HEK293 (cell line): ENCODE data around the gene THOP1.

Source experiments
- BCL11A ChIP-seq: fragments of 450-650 bp; formaldehyde crosslinking; IDR thresholded peaks from 2 replicates; pipeline ENCODE4 v1.5.1; 2016; ENCODE audit warnings: low read depth, missing biosample characterization, missing genetic modification characterization
- EGR2 ChIP-seq: fragments of 450-650 bp; formaldehyde crosslinking; IDR thresholded peaks from 2 replicates; pipeline ENCODE4 v1.5.1; 2016; ENCODE audit warnings: low read depth, missing biosample characterization, missing genetic modification characterization
- FEZF1 ChIP-seq: fragments of 450-650 bp; formaldehyde crosslinking; IDR thresholded peaks from 2 replicates; pipeline ENCODE4 v1.5.1; 2016; ENCODE audit warnings: missing biosample characterization, missing genetic modification characterization
- GLI2 ChIP-seq: fragments of 450-650 bp; formaldehyde crosslinking; IDR thresholded peaks from 2 replicates; pipeline ENCODE4; 2017; ENCODE audit warnings: missing biosample characterization, missing genetic modification characterization, low read depth, borderline replicate concordance
- IKZF3 ChIP-seq: fragments of 450-650 bp; IDR thresholded peaks from 2 replicates; pipeline ENCODE4 v1.5.0; 2018; ENCODE audit warnings: missing biosample characterization, mild to moderate bottlenecking, missing genetic modification characterization, moderate library complexity
- KLF9 ChIP-seq: fragments of 450-650 bp; formaldehyde crosslinking; IDR thresholded peaks from 2 replicates; pipeline ENCODE4 v1.5.1; 2016; ENCODE audit warnings: missing biosample characterization, missing genetic modification characterization, low read depth
- MEIS1 ChIP-seq: sonication (generic); formaldehyde crosslinking; IDR thresholded peaks from 2 replicates; pipeline ENCODE4 v1.8.1; 2022; ENCODE audit warnings: missing genetic modification reagents, mild to moderate bottlenecking, borderline replicate concordance
- OVOL3 ChIP-seq: fragments of 450-650 bp; formaldehyde crosslinking; IDR thresholded peaks from 2 replicates; pipeline ENCODE4 v1.5.1; 2016; ENCODE audit warnings: missing biosample characterization, missing genetic modification characterization
- PRDM6 ChIP-seq: fragments of 450-650 bp; formaldehyde crosslinking; IDR thresholded peaks from 2 replicates; pipeline ENCODE4 v1.5.1; 2017; ENCODE audit warnings: missing biosample characterization, missing genetic modification characterization
- SP3 ChIP-seq: fragments of 450-650 bp; formaldehyde crosslinking; IDR thresholded peaks from 2 replicates; pipeline ENCODE4 v1.5.1; 2016; ENCODE audit warnings: missing biosample characterization, missing genetic modification characterization
- SP7 ChIP-seq: fragments of 450-650 bp; formaldehyde crosslinking; IDR thresholded peaks from 2 replicates; pipeline ENCODE4 v1.5.1; 2016; ENCODE audit warnings: missing biosample characterization, missing genetic modification characterization
- ZBTB7A ChIP-seq: fragments of 450-650 bp; formaldehyde crosslinking; IDR thresholded peaks from 2 replicates; pipeline ENCODE4 v1.5.1; 2016; ENCODE audit warnings: low read depth, missing biosample characterization, missing genetic modification characterization
- ZNF112 ChIP-seq: fragments of 450-650 bp; formaldehyde crosslinking; IDR thresholded peaks from 2 replicates; pipeline ENCODE4 v1.5.0; 2017; ENCODE audit warnings: missing biosample characterization, missing genetic modification characterization
- ZNF155 ChIP-seq: fragments of 450-650 bp; formaldehyde crosslinking; IDR thresholded peaks from 2 replicates; pipeline ENCODE4 v1.5.1; 2016; ENCODE audit warnings: missing biosample characterization, missing genetic modification characterization
- ZNF19 ChIP-seq: fragments of 450-650 bp; formaldehyde crosslinking; IDR thresholded peaks from 2 replicates; pipeline ENCODE4; 2016; ENCODE audit warnings: missing biosample characterization, missing genetic modification characterization, low read depth
- ZNF202 ChIP-seq: fragments of 450-650 bp; formaldehyde crosslinking; IDR thresholded peaks from 2 replicates; pipeline ENCODE4 v1.5.1; 2016; ENCODE audit warnings: missing biosample characterization, missing genetic modification characterization, borderline replicate concordance
- ZNF239 ChIP-seq: fragments of 450-650 bp; formaldehyde crosslinking; IDR thresholded peaks from 2 replicates; pipeline ENCODE4 v1.5.1; 2016; ENCODE audit warnings: missing biosample characterization, missing genetic modification characterization
- ZNF266 ChIP-seq: fragments of 450-650 bp; formaldehyde crosslinking; IDR thresholded peaks from 2 replicates; pipeline ENCODE4 v1.5.1; 2016; ENCODE audit warnings: missing biosample characterization, missing genetic modification characterization, low read depth
- ZNF292 ChIP-seq: fragments of 450-650 bp; formaldehyde crosslinking; IDR thresholded peaks from 2 replicates; pipeline ENCODE4 v1.5.1; 2016; ENCODE audit warnings: low read depth, missing biosample characterization, missing genetic modification characterization, borderline replicate concordance
- ZNF350 ChIP-seq: fragments of 450-650 bp; formaldehyde crosslinking; IDR thresholded peaks from 2 replicates; pipeline ENCODE4 v1.5.0; 2017; ENCODE audit warnings: missing biosample characterization, mild to moderate bottlenecking, missing genetic modification characterization
- ZNF354C ChIP-seq: fragments of 450-650 bp; formaldehyde crosslinking; IDR thresholded peaks from 2 replicates; pipeline ENCODE4 v1.5.1; 2016; ENCODE audit warnings: missing biosample characterization, missing genetic modification characterization, low read depth, borderline replicate concordance
- ZNF426 ChIP-seq: fragments of 450-650 bp; formaldehyde crosslinking; IDR thresholded peaks from 2 replicates; pipeline ENCODE4 v1.5.1; 2017; ENCODE audit warnings: missing biosample characterization, missing genetic modification characterization, mild to moderate bottlenecking, inconsistent platforms, moderate library complexity
- ZNF433 ChIP-seq: fragments of 450-650 bp; formaldehyde crosslinking; IDR thresholded peaks from 2 replicates; pipeline ENCODE4 v1.5.1; 2016; ENCODE audit warnings: missing biosample characterization, missing genetic modification characterization, low read depth
- ZNF473 ChIP-seq: fragments of 450-650 bp; formaldehyde crosslinking; IDR thresholded peaks from 2 replicates; pipeline ENCODE4 v1.5.1; 2017; ENCODE audit warnings: missing biosample characterization, missing genetic modification characterization
- ZNF560 ChIP-seq: fragments of 450-650 bp; formaldehyde crosslinking; IDR thresholded peaks from 2 replicates; pipeline ENCODE4 v1.5.1; 2017; ENCODE audit warnings: missing biosample characterization, missing genetic modification characterization, borderline replicate concordance
- ZNF585B ChIP-seq: fragments of 450-650 bp; formaldehyde crosslinking; IDR thresholded peaks from 2 replicates; pipeline ENCODE4 v1.5.1; 2016; ENCODE audit warnings: missing biosample characterization, missing genetic modification characterization
- ZNF639 ChIP-seq: fragments of 450-650 bp; formaldehyde crosslinking; IDR thresholded peaks from 2 replicates; pipeline ENCODE4 v1.5.1; 2016; ENCODE audit warnings: missing biosample characterization, missing genetic modification characterization
- ZNF664 ChIP-seq: fragments of 450-650 bp; formaldehyde crosslinking; IDR thresholded peaks from 2 replicates; pipeline ENCODE4 v1.5.1; 2016; ENCODE audit warnings: missing biosample characterization, missing genetic modification characterization
- ZNF791 ChIP-seq: fragments of 450-650 bp; formaldehyde crosslinking; IDR thresholded peaks from 2 replicates; pipeline ENCODE4 v1.5.1; 2016; ENCODE audit warnings: missing biosample characterization, missing genetic modification characterization
- ZNF792 ChIP-seq: fragments of 450-650 bp; formaldehyde crosslinking; IDR thresholded peaks from 2 replicates; pipeline ENCODE4 v1.5.1; 2016; ENCODE audit warnings: missing biosample characterization, missing genetic modification characterization
- ZNF843 ChIP-seq: fragments of 450-650 bp; formaldehyde crosslinking; IDR thresholded peaks from 2 replicates; pipeline ENCODE4 v1.5.1; 2016; ENCODE audit warnings: missing biosample characterization, missing genetic modification characterization
- TF ChIP-seq, protein P1 (sequence below): fragments of 450-650 bp; formaldehyde crosslinking; IDR thresholded peaks from 2 replicates; pipeline ENCODE4 v1.5.1; 2016; ENCODE audit warnings: missing biosample characterization, missing genetic modification characterization
- TF ChIP-seq, protein P2 (sequence below): fragments of 450-650 bp; formaldehyde crosslinking; IDR thresholded peaks from 2 replicates; pipeline ENCODE4 v1.5.1; 2016; ENCODE audit warnings: missing biosample characterization, missing genetic modification characterization

The THOP1 gene

GRCh38 chr19:2819540-2820111 is 34.3 kb downstream of the THOP1 start, which contains the start of gene ZNF554 (continued):
- TF ChIP-seq ZNF350 (tag by site-specific recombination) = no peak
- 0 out of 2 replicates have a peak, but pooled peaks have one; percentile 27 for TF ChIP-seq IKZF3
- TF ChIP-seq ZNF791 (tag by site-specific recombination) = no peak
- no peak for TF ChIP-seq ZNF473 (tag by site-specific recombination)
- no peak for TF ChIP-seq ZNF202 (tag by site-specific recombination)
- no peak for TF ChIP-seq BCL11A (tag by site-specific recombination)
- no peak for TF ChIP-seq KLF9 (tag by site-specific recombination)
- TF ChIP-seq ZNF585B (tag by site-specific recombination) = no peak
- TF ChIP-seq, protein P1, sequence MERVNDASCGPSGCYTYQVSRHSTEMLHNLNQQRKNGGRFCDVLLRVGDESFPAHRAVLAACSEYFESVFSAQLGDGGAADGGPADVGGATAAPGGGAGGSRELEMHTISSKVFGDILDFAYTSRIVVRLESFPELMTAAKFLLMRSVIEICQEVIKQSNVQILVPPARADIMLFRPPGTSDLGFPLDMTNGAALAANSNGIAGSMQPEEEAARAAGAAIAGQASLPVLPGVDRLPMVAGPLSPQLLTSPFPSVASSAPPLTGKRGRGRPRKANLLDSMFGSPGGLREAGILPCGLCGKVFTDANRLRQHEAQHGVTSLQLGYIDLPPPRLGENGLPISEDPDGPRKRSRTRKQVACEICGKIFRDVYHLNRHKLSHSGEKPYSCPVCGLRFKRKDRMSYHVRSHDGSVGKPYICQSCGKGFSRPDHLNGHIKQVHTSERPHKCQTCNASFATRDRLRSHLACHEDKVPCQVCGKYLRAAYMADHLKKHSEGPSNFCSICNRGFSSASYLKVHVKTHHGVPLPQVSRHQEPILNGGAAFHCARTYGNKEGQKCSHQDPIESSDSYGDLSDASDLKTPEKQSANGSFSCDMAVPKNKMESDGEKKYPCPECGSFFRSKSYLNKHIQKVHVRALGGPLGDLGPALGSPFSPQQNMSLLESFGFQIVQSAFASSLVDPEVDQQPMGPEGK (tag by site-specific recombination) = peak; percentile 32; the same call in 1 of the 2 replicates
- no peak for TF ChIP-seq ZNF792 (tag by site-specific recombination)
- 0 out of 2 replicates have a peak, but pooled peaks have one; percentile 71 for TF ChIP-seq ZNF19 (tag by site-specific recombination)
- TF ChIP-seq OVOL3 = no peak
- no peak for TF ChIP-seq ZNF112 (tag by site-specific recombination)
- TF ChIP-seq GLI2 (tag by site-specific recombination) = no peak; the same call in 1 of the 2 replicates
- TF ChIP-seq EGR2 (tag by site-specific recombination) = no peak
- no peak for TF ChIP-seq ZNF560 (tag by site-specific recombination)
- TF ChIP-seq MEIS1 (CRISPR knock-in tag) = no peak
- no peak for TF ChIP-seq ZNF292 (tag by site-specific recombination)
- no peak for TF ChIP-seq ZNF354C (tag by site-specific recombination)
- no peak for TF ChIP-seq ZNF239 (tag by site-specific recombination)
- TF ChIP-seq ZNF639 = no peak; the same call in 1 of the 2 replicates
- TF ChIP-seq, protein P2, sequence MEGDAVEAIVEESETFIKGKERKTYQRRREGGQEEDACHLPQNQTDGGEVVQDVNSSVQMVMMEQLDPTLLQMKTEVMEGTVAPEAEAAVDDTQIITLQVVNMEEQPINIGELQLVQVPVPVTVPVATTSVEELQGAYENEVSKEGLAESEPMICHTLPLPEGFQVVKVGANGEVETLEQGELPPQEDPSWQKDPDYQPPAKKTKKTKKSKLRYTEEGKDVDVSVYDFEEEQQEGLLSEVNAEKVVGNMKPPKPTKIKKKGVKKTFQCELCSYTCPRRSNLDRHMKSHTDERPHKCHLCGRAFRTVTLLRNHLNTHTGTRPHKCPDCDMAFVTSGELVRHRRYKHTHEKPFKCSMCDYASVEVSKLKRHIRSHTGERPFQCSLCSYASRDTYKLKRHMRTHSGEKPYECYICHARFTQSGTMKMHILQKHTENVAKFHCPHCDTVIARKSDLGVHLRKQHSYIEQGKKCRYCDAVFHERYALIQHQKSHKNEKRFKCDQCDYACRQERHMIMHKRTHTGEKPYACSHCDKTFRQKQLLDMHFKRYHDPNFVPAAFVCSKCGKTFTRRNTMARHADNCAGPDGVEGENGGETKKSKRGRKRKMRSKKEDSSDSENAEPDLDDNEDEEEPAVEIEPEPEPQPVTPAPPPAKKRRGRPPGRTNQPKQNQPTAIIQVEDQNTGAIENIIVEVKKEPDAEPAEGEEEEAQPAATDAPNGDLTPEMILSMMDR (tag by site-specific recombination) = peak; percentile 100
- TF ChIP-seq ZBTB7A = no peak
- TF ChIP-seq SP3 (tag by site-specific recombination) = peak; percentile 76
- no peak for TF ChIP-seq ZNF433 (tag by site-specific recombination)
- no peak for TF ChIP-seq PRDM6 (tag by site-specific recombination)
- peak; percentile 52; the same call in 1 of the 2 replicates for TF ChIP-seq ZNF664 (tag by site-specific recombination)
- TF ChIP-seq FEZF1 (tag by site-specific recombination) = no peak
- TF ChIP-seq ZNF426 (tag by site-specific recombination) = no peak
- TF ChIP-seq SP7 (tag by site-specific recombination) = peak; percentile 77
- no peak for TF ChIP-seq ZNF155 (tag by site-specific recombination)
- TF ChIP-seq ZNF843 (tag by site-specific recombination) = 0 out of 2 replicates have a peak, but pooled peaks have one; percentile 44
- TF ChIP-seq ZNF266 (tag by site-specific recombination) = no peak
